Measurements from ENCODE around the gene PKD1L1.
"Not testable (repeated sequence)": the region's sequence is repeated elsewhere in the genome, so short reads cannot be mapped to it uniquely, and the experiment has no call there.

Gene PKD1L1

GRCh38 chr7:47948141-47948790 lies at the start of gene PKD1L1:
Gene PKD1L1 (minus strand): TSS chr7:47948466. CDS start chr7:47948440, 26 bp downstream.
- no peak for DNase-seq (ENCODE audit: low spot score)

DNA sequence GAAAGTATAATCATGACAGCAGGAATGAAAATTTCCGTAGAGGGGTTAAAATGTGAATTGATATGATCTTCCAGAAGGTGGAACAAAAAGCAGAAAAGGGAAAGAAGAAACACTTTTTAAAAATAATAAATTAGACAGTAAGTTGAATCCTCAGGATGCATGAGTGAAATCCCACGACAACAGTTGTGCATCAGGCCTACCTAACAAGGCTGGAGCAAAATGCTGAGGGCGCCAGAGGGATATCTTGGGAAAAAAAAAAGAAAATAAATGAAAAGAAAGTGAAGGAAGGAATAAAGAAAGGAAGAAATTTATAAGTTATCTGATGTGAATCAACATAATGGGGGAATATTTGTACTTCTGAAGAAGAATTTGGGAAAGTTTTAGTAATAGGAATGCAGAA lies 44.2 kb upstream of the PKD1L1 start:
- DNase-seq (ENCODE audit: low spot score): no peak

- DNase-seq (ENCODE audit: low spot score): peak; percentile 29
Measured at GRCh38 chr7:47991741-47992311, 43.6 kb upstream of the PKD1L1 start.

DNA sequence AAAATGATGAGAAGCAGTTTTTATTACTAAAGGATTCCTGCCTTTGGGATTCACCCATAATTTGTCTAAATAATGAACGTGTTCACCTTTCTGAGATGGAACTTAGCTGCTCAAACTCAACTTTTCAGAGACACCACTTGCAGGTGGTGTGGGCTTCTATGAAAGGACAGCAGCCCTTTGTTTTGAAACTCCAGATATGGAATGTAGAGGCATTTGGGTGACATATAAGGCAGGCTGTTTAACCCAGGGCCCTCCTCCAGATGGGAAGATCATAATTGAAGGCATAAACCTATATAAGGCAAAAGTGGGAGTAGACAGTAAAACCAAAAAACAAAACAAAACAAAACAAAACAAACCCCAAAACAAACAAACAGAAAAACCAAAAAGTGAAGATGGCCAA lies 43.0 kb upstream of the PKD1L1 start:
- DNase-seq (ENCODE audit: low spot score): no peak

DNA sequence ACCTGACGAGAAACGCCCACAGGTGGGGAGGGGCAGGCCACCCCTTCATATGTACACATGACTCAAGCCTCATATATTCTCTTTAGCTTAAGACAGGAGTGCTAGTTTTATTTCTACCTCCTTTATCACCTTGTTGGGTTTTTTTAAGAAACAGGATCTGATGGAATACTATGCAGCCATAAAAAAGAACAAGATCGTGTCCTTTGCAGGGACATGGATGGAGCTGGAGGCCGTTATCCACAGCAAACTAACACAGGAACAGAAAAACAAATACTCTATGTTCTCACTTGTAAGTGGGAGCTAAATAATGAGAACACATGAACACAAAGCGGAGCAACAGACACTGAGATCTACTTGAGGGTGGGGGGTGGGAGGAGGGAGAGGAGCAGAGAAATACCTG lies 42.3 kb upstream of the PKD1L1 start:
- no peak for DNase-seq (ENCODE audit: low spot score)

- DNase-seq (ENCODE audit: low spot score): not testable (repeated sequence)
Measured at GRCh38 chr7:47989607-47990400, 41.5 kb upstream of the PKD1L1 start.

- no peak for DNase-seq (ENCODE audit: low spot score)
Measured at GRCh38 chr7:47988496-47989386, 40.5 kb upstream of the PKD1L1 start.

DNA sequence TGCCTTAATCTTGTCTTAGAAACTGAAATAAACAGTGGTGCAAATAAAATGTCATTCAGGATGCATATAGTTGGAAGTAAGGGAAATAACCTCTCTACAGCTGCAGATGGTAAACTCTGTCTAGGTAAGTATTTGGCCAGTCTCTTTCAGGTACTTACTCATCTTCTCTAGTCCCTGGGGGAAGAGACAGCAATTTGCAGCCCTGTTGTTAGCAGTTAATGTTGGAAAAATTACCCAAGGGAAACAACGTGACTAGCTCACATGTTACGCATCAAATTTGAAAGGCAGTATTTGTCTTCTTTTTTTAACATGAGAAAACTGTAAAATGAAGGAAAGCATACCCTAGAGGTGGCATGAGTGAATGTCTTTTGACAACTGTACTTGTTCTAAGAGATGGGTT lies 34.3 kb upstream of the PKD1L1 start:
- no peak for DNase-seq (ENCODE audit: low spot score)

- not testable (repeated sequence) for DNase-seq (ENCODE audit: low spot score)
Measured at GRCh38 chr7:47980648-47981047, 32.4 kb upstream of the PKD1L1 start.

DNA sequence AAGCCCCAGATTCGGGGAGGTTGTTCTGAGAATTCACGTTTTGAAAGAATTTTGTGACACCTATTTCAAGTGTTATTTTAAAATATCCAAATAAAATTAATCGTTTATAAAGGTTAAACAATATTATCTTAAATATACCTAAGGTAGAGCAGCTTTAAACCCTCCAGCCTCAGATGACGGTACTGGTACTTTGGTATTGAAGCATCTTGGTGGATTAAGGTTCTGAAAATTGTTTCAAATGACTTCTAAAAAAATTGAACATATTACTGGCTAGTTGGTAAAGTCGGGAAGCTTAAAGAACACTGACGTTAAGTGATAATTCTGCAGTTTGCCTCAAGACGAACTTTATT lies 31.5 kb upstream of the PKD1L1 start:
- DNase-seq (ENCODE audit: low spot score): no peak

DNA sequence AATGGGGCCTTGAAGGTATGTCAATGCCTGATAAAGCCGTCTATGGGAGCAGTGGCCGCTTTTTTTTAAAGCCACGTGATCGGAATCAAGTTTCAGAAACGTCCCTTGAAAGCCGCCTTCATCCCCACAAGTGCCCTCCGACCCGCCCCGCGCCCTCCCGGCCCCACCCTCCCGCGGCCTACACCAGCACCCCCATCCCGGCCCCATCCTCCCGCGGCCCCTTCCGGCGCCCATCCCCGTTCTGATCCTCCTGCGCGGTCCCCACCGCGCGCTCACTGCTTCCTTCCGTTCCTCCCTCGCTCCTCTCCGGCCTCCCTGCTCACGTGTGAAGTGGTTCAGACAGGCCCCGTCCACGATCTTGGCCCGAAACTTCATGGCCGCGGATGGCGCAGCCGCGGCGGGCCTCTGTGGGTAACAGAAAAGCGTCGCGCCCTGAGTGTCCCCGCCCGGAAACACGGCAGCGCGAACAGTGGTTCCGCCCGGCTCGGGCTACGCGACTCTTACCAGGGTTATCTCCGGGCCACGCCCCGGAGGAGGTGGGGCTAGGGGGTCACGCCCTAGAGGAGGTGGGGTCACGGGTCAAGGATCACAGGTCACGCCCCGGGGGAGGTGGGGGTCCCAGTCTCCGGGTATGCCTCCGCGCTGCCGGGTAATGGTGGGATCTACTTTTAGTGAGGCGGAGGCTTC lies 31.0 kb upstream of the PKD1L1 start, which contains the start of gene HUS1:
Gene HUS1, minus strand, starts transcription at position 471 of the 687 bp plus-strand sequence. Its CDS starts 96 bp downstream, at position 375.
- DNase-seq (ENCODE audit: low spot score): peak; percentile 84

DNA sequence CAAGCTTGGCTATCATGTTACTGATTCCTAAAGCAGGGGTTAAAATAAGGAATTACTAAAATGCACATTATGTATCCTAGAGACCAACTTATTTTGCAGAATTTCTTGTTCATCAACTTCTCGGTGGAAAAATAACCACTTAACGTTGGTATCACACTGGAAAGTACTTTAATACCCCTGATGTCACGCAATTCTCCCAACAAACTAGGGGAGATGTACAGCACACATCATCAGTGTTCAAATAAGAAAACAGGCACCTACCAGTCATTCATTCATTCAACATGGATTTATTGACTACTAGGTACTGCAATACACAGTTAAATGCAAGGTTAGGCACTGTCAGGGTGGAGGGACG lies 30.5 kb upstream of the PKD1L1 start:
- peak; percentile 10 for DNase-seq (ENCODE audit: low spot score)

GRCh38 chr7:47973739-47974138 lies 25.5 kb upstream of the PKD1L1 start:
- DNase-seq (ENCODE audit: low spot score): no peak

DNA sequence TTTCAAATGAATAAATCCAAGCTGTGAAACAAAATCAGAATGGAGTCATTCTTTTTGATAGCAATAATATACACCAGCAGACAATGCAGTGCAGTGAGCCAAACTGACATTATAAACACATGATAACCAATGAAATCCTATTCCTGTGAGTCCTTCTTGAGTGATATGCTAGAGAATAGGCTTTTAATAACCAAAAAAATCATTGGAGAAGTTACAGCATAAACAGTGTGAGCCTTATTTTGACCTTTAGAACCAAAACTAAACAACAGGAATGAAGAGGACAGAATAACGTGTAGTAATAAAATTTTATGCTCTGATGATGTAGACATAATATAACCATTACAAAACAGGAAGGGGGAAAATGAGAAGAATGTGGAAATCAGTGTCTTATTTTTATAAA lies 22.5 kb upstream of the PKD1L1 start:
- no peak for DNase-seq (ENCODE audit: low spot score)

DNA sequence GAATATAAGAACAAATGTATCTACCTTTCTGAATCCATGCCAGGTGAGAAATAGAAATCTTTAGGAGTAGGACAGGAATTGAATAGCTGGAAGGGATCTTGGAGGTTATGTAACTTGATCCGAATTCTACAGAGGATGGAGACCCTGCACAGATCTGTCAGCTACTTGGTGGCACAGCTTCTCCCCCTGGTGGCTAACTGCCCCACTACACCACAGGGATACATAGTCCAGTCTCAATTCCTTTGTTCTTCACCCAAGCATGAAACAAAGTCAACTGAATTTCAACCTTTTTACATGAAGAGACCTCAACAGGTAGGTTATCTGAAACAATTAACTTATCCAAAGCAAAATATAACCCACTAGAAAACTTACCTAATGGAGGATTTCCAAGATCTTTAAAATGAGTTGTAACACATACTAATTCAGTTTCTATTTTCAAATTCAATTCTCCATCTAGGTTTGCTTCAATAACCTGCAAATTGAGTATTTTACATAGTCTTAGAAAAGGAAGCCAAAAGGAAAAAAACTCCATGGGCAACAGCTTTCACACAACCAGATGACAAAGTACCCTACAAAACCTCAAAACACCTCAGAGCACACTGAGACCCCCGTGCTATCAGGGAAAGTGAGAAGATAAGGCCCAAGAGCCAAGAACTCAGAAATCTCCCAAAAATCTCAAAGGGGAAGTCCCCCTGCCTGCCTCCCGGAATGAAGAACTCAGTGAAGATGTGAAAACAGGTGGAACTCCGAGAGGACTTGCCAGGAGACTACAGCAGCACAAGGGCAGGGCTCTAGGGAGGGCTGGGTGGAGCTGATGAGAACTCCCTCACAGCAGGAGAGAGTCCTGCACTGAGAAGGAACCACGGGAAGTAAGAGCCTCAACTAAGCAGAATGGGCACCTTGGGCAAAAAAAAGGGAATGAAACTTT lies 20.8 kb upstream of the PKD1L1 start:
- peak; percentile 32 for DNase-seq (ENCODE audit: low spot score)

DNA sequence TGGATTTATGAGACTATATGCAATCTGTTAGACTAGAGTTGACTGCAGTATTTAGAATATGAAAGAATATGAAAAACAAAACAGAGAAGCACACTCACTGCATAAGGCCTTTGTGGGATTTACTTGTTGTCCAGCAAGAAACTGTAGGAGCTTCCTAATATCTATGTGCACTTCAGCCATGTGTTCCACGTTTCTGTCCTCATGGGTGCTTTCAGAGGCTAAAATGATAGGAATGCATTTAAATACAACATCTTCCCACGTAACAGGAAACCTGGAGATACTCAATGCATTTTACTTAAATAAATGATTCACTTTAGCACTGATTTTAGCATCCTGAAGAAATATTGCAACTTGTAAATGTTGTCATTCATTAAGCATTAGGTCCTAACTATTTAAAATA lies 19.4 kb upstream of the PKD1L1 start:
- DNase-seq (ENCODE audit: low spot score): no peak

- no peak for DNase-seq (ENCODE audit: low spot score)
Measured at GRCh38 chr7:47967123-47967522, 18.9 kb upstream of the PKD1L1 start.

DNA sequence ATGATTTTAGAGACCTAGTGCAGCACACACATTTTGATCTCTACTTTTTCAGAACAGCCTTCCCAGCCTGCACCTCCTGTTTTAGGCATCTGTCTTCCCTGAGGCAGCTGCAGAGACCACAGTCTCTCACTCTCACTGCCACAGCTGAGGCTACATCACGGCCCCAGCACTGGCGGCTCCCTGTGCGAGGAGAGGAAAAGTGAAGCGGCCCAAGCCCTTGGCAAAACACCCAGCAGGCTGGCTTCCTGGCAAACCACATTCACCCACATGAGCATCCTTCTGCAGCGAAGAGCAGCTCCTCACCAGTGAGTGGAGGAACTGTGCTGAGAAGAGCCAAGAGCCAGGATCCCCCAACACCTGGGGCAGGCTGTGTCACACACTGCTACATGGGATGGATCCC lies 17.2 kb upstream of the PKD1L1 start:
- DNase-seq (ENCODE audit: low spot score): no peak

DNA sequence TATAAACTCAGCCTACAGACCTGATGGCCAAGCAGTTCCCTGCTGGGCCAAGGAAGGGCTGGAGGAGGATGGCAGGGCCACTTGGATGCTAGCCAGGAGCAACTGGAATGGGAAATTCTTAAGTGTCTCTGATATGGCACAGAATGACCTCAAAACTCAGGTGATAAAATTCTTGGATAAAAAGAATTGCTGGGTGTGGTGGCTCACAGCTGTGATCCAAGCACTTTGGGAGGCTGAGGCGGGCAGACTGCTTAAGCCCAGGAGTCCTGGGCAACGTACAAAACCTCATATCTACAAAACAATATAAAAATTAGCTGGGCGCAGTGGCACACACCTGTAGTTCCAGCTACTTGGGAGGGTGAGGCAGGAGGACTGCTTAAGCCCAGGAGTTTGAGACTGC lies 14.0 kb upstream of the PKD1L1 start:
- DNase-seq (ENCODE audit: low spot score): no peak

- no peak for DNase-seq (ENCODE audit: low spot score)
Measured at GRCh38 chr7:47957156-47957555, 8.9 kb upstream of the PKD1L1 start.

GRCh38 chr7:47956220-47956619 lies 8.0 kb upstream of the PKD1L1 start:
- DNase-seq (ENCODE audit: low spot score): no peak
